ENCODE results near the gene SDR39U1. TPM values are rescaled to one million over a fixed set of nuclear protein-coding genes. Genes with fewer than 3 reads are reported as not detected.

Gene SDR39U1
- total RNA-seq, 1 experiment from 2014 or later: 61.8 TPM

GRCh38 chr14:24463884-24464785 is 21.6 kb upstream of the SDR39U1 start:
- POLR2A ChIA-PET: no interaction called here
- intact Hi-C loops (cut with micrococcal nuclease): no loop called here

More at GRCh38 chr14:24463884-24464785, 21.6 kb upstream of the SDR39U1 start:
- H3K9ac ChIP-seq (ENCODE audit: low read length): no peak overlapping the region
- H3K4me1 ChIP-seq (ENCODE audit: control insufficient read depth in 1 of 2, insufficient read depth in 2 of 2, low read length in 2 of 2): no peaks in the 10 kb centered on the region
- no peaks in the 10 kb centered on the region for H3K9me3 ChIP-seq (ENCODE audit: control insufficient read depth in 1 of 2, insufficient read depth in 1 of 2, low read depth in 1 of 2, low read length in 2 of 2)
- no peak for ATAC-seq
- no peak overlapping the region for H2AFZ ChIP-seq (ENCODE audit: low read depth, low read length, poor library complexity, severe bottlenecking)
- H3K36me3 ChIP-seq (ENCODE audit: control insufficient read depth in 1 of 2, insufficient read depth in 2 of 2, low read length in 2 of 2): no peaks in the 10 kb centered on the region
- H3K27me3 ChIP-seq (ENCODE audit: insufficient read depth, low read length): no peaks in the 10 kb centered on the region
- TF ChIP-seq POLR2A (IDR thresholded peaks at IDR 0.05; ENCODE audit: borderline replicate concordance, extremely low read depth, insufficient read depth, insufficient read length) (no peak), JUND (IDR thresholded peaks at IDR 0.05) (no peak), EZH2phosphoT487 (IDR thresholded peaks at IDR 0.05; ENCODE audit: borderline replicate concordance) (no peak), EZH2 (IDR thresholded peaks at IDR 0.05) (no peak), ZNF274 (IDR thresholded peaks at IDR 0.05; ENCODE audit: low read depth, low read length) (no peak), CTCF (IDR thresholded peaks at IDR 0.05 in 2 of 3, conservative IDR thresholded peaks at IDR 0.05 in 1 of 3; ENCODE audit: borderline replicate concordance in 1 of 3, insufficient read depth in 1 of 3, low read depth in 2 of 3, low read length in 2 of 3) (no peak)
- CTCF ChIA-PET: no interaction called here
- no peaks in the 10 kb centered on the region for H3K9me2 ChIP-seq (ENCODE audit: insufficient read depth)
- H3K79me2 ChIP-seq (ENCODE audit: insufficient read depth, low read length): no peaks in the 10 kb centered on the region
- H3K4me3 ChIP-seq (replicated peaks in 1 of 2; ENCODE audit: low read depth in 1 of 2, low read length in 2 of 2): no peak overlapping the region
- H3K27ac ChIP-seq (ENCODE audit: low read depth, low read length): no peak overlapping the region
- BruUV-seq (replicated peaks): no TSS peak
- DNase-seq (ENCODE audit: low read depth, low spot score): no peak
- H4K20me1 ChIP-seq (ENCODE audit: insufficient read depth): no peaks in the 10 kb centered on the region
- no peak overlapping the region for H3K4me2 ChIP-seq (ENCODE audit: low read length)
- RAD21 ChIA-PET (ENCODE audit: low non-redundant PET in 1 of 2, low total read pairs in 2 of 2, uncharacterized antibody in 2 of 2, unreplicated experiment in 2 of 2): no interaction called here
